Measurements from ENCODE around the gene ZNF609.

Gene ZNF609

GRCh38 chr15:64547275-64547674 is 86.9 kb downstream of the ZNF609 start:
- DNase-seq (ENCODE audit: low read depth): no peak
- H3K4me3 ChIP-seq (replicated peaks; ENCODE audit: low read depth, low read length): no peak overlapping the region
- TF ChIP-seq CTCF (IDR thresholded peaks at IDR 0.05; ENCODE audit: low read length, missing control alignments): no peak

- H3K4me3 ChIP-seq (replicated peaks; ENCODE audit: low read depth, low read length): no peak overlapping the region
- TF ChIP-seq CTCF (IDR thresholded peaks at IDR 0.05; ENCODE audit: low read length, missing control alignments): no peak
- DNase-seq (ENCODE audit: low read depth): no peak
These were observed 87.9 kb downstream of the ZNF609 start for GRCh38 chr15:64548235-64548634.

DNA sequence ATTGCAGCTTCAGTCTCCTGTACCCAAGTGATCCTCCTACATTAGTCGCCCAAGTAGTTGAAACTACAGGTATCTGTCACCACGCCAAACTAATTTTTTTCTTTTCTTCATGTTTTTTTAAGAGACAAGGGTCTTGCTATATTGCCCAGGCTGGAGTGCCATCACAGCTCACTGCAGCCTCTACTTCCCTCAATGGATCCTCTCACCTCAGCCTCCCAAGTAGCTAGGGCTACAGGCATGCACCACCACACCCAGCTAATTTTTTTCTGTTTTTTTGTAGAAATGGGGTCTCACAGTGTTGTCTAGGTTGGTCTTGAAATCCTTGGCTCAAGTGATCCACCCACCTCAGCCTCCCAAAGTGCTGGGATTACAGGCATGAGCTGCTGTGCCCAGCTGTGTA is 89.5 kb downstream of the ZNF609 start:
- no peak for TF ChIP-seq CTCF (IDR thresholded peaks at IDR 0.05; ENCODE audit: low read length, missing control alignments)
- DNase-seq (ENCODE audit: low read depth): no peak
- H3K4me3 ChIP-seq (replicated peaks; ENCODE audit: low read depth, low read length): no peak overlapping the region

- H3K4me3 ChIP-seq (replicated peaks; ENCODE audit: low read depth, low read length): no peak overlapping the region
- no peak for TF ChIP-seq CTCF (IDR thresholded peaks at IDR 0.05; ENCODE audit: low read length, missing control alignments)
- DNase-seq (ENCODE audit: low read depth): no peak
These were observed 92.0 kb downstream of the ZNF609 start for GRCh38 chr15:64552281-64552948.

DNA sequence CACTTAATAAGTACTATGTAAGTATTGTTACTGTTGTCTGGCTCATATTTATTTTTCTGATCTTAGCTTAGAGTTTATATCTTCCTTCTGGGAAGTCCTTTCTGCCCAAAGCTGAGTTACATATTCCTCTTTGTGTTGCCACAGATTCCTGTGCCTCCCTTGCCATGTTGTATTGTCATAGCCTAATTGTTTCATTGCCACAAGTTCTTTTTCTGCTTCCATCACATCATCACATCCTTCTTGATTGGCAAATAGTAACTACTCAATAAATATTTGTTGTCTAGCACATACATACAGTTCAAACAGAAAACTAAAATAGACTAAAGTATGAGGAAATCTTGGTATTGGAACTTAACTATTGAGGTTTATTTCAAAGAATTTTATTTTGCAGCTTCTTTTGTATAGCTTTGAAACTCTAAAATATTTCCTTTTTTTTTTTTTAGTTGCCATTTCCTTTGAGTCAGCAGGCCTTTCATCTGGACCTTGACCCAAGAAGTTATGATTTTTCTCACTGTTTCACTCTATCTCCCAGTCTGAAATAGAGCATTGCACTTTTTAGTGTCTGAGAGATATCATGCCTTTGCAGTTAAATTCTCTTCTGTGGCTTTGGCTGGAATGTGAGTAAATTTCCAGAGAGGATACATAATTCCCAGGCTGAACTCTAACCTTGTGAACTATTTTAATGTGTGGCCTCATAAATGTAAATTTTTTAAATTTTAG is 98.2 kb downstream of the ZNF609 start:
- H3K4me3 ChIP-seq (replicated peaks; ENCODE audit: low read depth, low read length): no peak overlapping the region
- no peak for TF ChIP-seq CTCF (IDR thresholded peaks at IDR 0.05; ENCODE audit: low read length, missing control alignments)
- DNase-seq (ENCODE audit: low read depth): no peak

DNA sequence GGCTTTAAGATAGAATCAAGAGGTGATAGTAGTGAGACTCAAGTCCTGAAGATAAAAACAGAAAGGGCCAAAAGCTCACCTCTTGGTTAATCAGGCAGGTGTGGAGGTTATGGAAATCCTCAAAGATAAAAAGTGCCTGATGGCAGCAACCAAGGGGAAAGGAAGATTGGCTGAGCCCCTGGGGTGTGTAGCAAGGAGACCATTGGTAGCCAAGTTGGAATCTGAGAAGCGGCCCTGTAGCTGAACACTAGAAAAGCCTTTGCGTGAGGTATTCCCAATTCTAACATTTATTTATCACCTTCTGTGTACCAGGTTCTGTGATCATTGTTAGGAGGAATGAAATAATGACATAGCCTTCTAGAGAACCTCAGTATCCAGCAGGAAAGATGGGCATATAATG is 98.9 kb downstream of the ZNF609 start:
- no peak for DNase-seq (ENCODE audit: low read depth)
- no peak overlapping the region for H3K4me3 ChIP-seq (replicated peaks; ENCODE audit: low read depth, low read length)
- TF ChIP-seq CTCF (IDR thresholded peaks at IDR 0.05; ENCODE audit: low read length, missing control alignments): no peak

DNA sequence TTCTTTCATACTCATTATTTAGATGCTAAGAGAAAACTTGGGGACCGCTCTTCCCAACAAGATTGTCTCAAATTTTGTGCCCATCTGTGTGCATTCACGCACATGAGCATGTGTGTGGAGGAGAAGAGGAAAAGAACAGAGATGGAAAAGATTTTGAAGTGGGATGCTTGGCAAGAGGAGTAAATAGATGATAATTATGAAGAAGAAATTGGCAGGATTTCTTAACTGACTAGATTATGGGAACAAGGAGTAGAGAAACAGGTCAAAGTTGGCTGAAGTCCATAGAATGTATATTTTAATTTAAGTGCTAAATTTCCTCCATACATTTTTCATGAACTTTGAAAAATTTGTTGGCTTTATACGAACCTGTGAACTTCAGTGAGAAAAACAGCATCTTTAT is 100.1 kb downstream of the ZNF609 start:
- no peak overlapping the region for H3K4me3 ChIP-seq (replicated peaks; ENCODE audit: low read depth, low read length)
- no peak for TF ChIP-seq CTCF (IDR thresholded peaks at IDR 0.05; ENCODE audit: low read length, missing control alignments)
- DNase-seq (ENCODE audit: low read depth): no peak
